HL-60/S4 treated with retinoic acid at 250 ng/mL for 4 days and 3 days (cell line): ENCODE results near the gene BOK.

Experiments
- in situ Hi-C: fragments of 300-500 bp; cut with MboI; formaldehyde crosslinking; loops from 2 replicates; pipeline ENCODE4 v1.7.0; 2022; ENCODE audit warnings: low sequenced_read_pairs

Gene BOK

DNA sequence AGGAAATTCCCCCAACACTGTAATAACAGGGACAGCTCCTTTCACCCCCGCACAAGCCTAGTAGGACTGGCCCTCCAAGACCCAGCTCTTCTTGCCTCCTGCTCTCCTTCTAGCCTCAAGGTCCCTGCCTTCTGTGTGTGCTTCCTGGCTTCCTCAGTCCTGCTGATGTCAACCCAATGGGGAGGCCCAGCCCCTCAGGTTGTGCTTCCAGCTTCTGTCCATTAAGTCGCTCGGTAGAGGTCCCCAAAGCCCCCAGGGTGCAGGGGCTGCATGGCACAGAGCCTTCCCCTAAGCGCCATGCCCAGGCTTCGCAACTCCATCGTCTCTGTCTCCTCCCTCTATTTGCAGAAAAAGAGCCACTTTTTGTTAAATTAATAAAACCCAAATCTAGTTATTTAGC lies 39.0 kb downstream of the BOK start:
- in situ Hi-C loops = no loop called here

DNA sequence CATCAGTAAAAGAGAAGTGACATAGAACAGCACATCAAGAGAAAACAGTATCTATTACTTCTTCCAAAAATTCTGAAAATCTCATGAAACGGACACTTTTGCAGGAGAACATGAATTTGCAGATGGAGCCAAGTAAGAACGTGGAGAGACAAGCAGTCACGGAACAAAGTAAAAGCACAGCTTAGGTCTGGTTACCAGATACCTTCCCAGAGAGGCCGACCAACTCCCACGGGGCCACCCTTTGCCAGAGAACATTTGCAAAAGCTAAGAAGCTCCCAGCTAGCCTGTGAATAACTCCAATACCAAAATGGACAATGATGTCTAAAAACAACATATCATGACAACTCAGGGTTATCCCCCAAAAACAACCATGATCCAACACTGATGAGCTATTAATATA lies 39.5 kb downstream of the BOK start:
- in situ Hi-C loops = no loop called here

DNA sequence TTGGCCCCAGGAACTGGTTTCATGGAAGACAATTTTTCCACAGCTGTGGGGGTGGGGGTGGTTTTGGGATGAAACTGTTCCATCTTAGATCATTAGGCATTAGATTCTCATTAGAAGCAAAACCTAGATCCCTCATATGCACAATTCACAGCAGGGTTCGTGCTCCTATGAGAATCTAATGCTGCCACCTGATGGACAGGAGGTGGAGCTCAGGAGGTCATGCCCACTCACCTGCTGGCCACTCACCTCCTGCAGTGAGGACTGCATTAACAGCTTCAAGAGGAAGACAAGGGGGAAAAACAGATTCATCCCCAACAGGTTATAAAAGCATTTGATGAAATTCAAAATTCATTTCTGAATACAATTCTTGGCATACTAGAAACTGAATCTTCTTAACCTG lies 39.9 kb downstream of the BOK start:
- in situ Hi-C loops = no loop called here

DNA sequence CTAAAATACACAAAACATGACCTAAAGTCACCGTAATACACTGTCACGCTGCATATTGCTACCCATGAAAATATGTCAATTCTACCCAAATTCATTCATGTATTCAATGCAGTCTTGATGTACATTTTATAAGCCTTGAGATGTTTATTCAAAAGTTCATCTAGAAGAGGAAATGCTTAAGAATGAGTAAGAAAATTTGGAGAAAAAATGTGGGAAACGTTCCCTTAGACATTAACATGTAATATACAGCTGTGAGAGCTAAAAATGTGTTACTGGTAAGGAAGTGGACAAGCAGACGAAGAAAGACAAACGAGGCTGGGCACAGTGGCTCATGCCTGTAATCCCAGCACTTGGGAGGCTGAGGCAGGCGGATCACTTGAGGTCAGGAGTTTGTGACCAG lies 41.1 kb downstream of the BOK start:
- in situ Hi-C loops = no loop called here

DNA sequence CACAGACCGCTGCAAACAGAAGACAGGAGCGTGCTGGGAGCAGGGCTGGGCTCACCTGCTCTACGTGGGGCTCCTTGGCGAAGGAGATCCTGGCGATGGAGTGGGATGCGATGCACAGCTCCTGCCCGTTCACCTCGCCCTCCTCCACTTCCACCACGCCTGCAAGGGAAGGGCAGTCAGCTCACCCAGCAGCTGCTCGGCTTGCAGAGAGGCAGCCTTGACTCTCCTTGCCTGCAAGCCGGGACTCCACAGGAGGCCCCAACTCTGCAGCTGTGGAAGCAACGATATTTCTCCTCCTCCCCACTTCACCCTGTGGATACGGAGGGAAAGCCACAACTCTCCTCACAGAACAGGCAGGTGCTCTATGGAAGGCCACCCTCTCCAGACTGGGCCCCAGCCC lies 43.3 kb downstream of the BOK start:
- in situ Hi-C loops = no loop called here

DNA sequence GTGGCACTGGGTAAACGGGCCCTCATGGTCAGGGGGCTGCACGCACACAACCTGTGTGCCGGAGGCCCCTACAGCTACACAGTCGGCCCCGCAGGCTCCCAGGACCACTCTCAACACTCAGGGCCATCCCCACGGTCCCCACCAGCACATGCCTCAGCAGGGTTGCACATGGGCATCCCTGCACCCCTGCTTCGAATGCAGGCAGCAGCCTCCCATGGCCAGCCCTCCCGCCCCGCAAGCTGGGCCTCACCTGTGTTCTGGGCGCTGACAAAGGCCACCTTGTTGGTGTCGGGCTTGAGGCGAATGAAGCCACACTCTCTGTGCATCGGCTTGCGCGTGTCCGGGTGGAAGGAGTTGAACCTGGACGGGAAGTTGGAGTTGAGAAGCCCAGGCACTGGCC lies 44.2 kb downstream of the BOK start:
- in situ Hi-C loops = no loop called here

DNA sequence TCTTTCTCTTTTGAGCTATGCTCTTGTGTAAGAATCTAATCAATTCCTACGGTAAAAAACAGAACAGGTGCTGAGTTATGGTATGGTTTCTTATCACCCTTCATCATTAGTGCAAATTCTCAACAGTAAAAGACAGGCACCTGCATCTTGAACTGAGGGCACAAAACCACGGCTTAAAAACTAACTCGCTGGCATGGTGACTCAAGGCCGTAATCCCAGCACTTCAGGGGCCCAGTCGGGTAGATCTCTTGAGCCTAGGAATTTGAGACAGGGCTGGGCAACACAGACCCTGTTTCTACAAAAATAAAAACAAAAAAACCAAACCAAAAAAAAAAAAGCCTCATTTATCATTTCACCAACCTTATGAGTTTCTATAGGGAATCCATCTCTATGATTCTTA lies 45.1 kb downstream of the BOK start:
- in situ Hi-C loops = no loop called here

DNA sequence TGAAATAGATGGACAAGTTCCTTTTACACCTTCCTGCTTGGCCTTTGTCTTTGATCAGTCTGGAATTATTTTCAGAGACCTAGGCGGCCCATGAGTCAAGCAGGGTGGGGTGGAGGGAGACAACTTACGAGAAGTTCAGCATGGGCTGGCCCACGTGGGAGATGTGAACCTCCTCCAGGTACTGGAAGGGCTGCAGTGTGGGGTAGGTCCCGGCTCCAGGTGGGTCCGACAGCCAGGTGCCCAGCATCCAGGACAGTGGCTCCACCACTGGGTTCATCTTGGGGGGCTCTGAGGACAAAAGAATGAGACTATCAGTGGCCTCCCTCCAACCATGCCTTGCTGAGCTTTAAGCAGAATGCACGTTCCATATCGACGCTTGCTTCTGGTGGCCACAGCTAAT lies 47.6 kb downstream of the BOK start:
- in situ Hi-C loops = no loop called here

DNA sequence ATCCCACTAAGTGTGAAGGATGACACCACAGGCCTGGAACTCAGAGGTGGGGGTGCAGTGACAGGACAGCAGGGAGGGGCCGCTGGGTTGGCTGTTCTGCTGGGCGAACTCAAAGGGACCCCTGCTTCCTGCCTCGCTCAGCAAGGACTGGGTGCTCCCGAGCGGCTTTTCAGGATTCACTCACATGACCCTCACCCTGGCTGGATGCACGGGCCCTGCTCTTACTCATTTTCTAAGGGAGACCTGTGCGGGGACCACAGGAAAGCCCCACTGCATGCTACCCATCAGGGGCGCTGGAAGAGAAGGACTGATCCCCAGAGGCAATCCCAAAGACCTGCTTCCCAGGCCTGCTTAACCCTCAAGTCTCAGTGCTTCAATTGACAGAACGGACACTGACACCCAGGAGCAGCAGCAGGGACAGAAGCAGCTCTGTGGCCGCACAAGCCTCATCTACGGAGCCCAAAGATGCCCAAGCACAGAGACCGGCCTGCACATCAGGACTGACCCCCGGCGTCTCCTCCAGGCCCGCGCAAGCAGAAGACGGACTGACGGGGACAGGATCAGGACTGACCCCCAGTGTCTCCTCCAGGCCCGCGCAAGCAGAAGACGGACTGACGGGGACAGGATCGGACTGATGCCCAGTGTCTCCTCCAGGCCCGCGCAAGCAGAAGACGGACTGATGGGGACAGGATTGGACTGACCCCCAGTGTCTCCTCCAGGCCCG lies 48.8 kb downstream of the BOK start:
- in situ Hi-C loops = no loop called here

DNA sequence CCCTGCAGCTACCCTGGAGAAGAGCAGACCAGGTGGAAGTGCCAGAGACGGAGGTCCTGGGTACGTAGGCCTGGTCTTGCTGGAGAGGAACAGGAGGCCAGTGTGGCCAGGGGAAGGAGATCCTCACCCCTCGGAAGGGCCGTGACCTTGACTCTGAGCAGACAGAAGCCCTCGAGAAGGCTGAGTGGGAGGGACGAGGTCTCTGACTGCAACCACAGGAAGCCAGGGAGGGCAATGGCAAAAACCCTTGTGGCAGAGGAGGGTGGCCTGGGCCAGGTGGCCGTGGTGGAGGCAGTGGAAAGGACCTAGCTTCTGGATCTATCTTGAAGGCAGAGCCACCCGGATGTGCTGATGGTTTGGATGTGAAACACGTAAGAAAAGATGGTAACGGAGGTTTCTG lies 50.3 kb downstream of the BOK start:
- in situ Hi-C loops = no loop called here

DNA sequence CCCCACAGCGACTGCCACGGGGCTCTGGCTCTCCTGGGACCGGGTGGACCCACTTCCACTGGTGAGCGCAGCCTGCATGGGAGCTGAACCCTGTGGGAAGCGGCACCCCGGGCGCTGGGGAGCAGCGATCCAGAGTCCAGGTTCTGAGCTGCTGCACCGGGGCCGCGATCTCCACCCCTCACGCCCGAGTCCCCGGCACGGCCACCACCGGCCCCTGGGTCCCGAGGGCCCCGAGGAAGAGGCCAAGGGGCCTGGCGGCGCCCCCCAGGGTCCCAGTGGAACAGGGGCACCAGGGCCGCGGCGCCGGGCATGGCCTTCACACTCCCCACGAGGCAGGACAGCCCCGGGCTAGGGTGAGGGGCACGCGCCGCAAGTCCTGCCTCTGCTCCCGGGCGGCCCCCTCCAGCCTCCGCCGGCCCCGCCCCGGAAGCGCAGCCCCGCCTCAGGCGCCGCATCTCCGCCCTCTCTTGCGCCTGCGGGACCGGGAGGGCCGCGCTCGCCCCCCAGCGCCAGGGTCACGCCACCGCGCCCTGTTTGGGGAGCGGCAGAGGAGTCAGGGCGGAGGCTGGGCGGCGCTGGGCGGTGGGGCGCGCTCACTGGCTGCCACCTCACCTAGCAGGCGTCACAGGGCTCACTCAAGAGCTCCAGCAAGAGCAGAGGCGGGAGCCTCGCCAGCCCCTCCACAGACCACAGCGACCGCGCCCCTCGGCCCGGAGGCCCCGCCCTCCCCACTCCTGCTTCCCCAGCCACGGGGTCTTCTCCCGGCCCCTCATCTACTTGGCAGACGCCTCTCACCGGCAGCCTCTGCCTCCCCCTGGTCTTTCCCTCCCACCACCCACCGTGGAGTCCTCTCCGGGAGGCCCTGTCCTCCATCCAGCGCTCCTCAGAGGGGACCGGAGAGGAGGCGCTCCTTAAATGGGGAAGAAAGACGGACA lies 51.6 kb downstream of the BOK start:
- in situ Hi-C loops = no loop called here

DNA sequence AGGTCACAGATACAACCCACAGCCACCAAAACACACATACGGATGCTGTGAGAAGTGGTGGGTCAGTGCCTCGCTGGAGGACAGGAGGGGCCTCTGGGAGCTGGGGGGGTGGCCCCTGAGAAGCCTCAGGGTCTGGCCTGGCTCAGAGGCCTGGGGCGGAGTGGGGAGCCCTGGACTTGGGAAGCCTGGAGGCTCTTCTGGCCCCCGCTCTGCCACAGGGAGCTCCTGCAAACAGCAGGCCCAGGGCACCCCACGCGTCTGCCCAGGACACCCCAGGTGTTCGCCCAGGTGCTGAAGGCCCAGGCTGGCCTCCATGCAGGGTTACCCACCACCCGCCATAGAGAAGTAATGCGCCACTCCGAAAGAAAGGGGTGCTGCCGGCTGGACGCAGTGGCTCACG lies 52.5 kb downstream of the BOK start:
- in situ Hi-C loops = no loop called here

DNA sequence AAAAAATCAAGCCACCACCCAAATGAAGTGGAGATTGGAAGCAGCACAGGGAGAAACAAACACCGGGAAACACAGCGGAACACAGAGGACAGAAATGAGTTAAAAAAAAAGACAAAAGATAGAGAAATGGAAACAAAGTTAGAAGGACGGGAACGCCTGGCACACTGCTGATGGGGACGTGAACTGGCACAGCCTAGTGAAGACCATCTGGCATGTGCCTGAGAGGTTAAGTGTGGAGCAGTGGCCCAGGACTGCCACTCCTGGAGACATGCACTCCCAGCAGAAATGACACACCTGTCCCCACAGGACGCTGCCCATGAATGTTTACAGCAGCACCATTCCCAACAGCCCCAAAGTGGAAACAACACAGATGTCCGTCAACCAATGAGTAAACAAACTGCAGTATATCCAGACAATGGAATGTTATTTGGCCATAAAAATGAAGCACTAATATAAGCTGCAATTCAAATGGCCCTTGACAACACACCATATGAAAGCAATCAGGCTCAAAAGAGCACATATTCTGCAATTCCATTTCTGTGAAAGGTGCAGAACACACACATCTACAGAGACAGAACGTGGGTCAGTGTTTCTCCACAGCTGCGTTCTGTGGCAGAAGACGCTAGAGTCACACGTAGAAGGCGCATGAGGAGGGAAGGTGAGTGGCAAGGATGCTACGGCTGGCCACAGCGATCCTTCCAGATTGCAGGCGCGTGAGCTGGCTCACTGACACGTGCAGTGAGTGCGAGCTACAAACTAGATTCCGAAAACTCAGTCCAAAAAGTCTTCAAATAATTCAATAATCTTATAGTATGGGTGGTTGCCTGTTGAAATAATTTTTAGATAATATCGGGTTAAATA lies 53.8 kb downstream of the BOK start:
- in situ Hi-C loops = no loop called here

DNA sequence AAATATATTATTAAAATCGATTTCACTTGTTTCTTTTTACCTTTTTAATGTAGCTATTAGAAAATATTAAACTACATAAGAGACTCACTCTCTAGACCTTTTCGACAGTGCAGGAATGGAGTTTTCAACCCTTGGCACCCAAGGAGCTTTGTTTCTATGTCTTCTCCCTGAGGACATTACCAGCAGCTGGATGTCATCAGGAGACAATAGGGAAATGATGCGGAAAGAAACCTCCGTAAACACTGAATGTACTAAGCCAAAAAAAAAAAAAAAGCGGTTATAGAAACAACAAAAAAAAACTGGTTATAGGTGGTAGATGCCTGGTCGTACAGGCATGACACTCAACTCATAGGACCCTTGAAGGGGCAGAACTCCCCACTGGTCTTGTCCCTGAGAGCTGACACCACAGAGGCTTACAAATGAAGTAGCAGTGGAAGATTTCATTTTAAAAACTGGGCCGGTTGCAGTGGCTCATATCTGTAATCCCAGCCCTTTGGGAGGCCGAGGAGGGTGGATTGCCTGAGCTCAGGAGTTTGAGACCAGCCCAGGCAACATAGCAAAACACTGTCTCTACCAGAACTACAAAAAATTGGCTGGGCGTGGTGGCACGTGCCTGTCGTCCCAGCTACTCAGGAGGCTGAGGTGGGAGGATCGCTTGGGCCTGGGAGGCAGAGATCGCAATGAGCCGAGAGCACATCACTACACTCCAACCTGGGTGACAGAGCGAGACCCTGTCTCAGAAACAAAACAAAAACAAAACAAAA lies 54.7 kb downstream of the BOK start:
- in situ Hi-C loops = no loop called here

DNA sequence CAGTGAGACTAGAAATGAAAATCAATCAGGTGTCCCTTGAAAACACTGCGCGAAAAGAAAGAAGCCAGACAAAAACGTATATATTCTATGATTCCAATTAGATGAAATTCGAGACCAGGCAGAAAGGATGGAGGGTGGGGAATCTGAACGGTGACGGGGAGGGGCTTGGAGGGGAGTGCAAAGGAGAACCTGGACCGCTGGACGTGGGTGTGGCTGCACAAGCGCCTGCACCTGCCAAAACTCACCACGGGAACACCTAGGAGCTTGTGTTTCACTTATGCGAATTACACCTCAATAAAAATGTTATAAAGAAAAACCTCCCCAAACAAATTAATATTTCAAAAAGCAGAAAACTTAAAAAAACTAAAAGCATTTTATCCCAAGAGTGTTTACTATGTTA lies 56.5 kb downstream of the BOK start:
- in situ Hi-C loops = no loop called here

DNA sequence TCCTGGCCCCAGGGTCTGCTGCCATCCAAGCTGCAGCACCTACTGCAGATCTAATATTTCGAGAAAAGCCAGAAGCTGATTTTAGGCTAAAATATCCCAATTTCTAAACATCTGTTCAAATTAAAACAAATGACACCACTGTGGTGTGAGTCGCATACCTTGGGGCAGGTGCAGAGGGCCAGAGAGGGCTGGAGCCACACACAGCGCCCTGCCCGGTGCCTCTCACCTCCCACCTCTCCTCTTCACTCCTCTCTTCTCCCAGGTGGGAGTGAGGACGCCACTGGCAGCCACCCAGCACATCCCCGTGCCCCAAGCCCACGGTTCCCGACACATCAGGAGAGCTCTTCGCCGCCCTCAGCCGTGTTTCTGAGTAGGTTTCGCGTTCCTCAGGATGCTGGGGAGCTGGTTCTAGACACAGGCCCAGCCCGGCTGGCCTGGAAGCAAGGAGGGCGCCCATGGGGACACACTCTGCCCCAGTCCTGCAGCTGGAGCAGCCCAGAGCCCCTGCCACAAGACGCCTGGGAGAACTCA lies 57.0 kb downstream of the BOK start:
- in situ Hi-C loops = no loop called here

DNA sequence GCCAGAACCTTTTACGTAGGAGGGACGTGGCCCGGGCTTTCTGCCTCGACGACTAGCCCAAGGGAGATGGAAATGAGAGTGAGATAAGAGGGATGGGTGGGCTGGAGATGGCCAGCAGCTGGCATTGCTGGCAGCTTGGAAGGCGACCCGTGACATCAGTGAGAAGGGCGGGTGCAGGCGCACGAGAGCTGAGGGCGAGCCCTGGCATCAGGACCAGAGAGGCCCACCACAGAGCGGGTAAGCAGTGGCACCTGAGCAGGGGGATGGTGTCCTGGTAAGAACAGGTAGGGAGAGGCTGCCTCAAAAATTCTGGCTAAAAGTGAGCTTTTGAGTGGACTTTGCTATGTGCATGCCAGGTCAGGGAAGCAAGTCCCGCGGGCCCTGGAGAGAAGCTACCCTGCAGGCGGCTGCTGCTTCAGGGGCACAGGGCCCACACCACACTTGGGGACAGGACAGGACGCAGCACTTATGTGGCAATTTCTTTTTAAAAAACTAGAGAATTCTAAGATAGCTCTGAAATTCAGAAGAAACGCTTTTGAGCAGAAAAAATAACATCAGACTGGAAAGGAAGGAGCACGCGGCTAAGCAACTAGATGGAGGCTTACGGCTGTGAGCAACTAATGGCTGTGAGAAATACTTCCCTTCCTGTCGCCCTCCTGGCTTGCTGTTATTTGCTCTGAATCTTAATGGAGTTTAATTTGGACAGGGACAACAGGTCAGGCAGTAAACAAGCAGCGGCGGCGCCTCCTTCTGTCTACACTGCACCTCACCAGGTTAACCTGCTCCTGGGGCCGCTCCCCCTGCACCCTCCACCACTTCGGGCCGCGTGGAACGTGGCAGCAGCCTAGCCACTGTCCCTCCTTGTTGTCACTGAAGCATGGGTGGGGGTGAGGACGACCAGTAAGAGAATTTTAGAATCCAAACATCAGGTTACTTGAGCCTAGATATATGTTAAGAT lies 57.9 kb downstream of the BOK start:
- in situ Hi-C loops = no loop called here

DNA sequence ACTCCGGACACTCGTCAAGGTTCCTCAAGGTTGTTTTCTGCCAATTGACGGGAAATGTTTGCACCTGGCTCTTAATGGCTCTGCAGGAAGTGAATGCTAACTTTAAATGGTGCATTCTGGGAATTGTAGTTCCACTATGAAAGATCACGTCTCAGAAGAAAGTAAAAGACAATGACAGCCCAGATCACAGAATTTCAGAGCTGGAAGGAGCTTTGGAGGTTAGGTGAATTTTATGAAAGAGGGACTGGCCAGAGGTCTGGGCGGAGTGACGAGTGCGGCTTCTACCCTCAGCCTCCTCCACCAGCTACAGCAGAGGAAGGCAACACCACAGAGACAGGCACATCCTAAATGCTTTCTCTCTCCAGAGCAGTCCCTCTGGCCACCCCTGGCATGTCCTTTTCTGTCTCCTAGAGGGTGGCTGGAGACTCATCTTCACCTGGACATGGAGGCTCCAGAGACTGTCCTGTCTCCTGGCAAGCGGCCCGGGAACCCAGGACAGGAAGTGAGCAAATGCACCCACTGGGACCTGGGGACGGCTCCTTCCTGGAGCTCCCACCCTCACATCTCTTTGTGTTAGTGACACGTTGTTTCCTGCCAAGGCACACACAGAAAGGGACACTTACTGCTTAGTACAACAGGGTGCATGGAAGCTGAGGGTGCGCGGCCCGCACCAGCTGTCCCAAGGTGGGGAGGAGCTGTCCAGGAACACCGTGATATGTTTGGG lies 59.0 kb downstream of the BOK start:
- in situ Hi-C loops = no loop called here
